ENCODE results near the gene RTTN. TPM values are rescaled to one million over a fixed set of nuclear protein-coding genes. Genes with fewer than 3 reads are reported as not detected.

RTTN gene
- total and polyA plus RNA-seq, 2 of the 13 experiments (the other 11 are each of a cell fraction or from before 2014, with no cell fraction given): 5.4 to 18.7 TPM

DNA sequence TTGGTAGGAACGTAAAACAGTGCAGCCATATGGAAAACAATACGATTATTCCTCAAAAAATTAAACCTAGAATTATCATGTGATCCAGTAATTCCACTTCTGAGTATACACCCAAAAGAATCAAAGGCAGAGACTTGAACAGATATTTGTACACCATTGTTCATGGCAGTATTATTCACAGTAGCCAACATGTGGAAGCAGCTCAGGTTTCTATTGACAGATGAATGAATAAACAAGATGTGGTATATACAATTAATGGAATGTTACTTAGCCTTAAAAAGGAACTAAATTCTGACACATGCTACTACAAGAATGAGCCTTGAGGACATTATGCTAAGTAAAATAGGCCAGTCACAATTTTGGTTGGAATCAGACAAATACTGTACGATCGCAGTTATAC lies 14.2 kb upstream of the RTTN start (continued):
- TF ChIP-seq, protein P1, sequence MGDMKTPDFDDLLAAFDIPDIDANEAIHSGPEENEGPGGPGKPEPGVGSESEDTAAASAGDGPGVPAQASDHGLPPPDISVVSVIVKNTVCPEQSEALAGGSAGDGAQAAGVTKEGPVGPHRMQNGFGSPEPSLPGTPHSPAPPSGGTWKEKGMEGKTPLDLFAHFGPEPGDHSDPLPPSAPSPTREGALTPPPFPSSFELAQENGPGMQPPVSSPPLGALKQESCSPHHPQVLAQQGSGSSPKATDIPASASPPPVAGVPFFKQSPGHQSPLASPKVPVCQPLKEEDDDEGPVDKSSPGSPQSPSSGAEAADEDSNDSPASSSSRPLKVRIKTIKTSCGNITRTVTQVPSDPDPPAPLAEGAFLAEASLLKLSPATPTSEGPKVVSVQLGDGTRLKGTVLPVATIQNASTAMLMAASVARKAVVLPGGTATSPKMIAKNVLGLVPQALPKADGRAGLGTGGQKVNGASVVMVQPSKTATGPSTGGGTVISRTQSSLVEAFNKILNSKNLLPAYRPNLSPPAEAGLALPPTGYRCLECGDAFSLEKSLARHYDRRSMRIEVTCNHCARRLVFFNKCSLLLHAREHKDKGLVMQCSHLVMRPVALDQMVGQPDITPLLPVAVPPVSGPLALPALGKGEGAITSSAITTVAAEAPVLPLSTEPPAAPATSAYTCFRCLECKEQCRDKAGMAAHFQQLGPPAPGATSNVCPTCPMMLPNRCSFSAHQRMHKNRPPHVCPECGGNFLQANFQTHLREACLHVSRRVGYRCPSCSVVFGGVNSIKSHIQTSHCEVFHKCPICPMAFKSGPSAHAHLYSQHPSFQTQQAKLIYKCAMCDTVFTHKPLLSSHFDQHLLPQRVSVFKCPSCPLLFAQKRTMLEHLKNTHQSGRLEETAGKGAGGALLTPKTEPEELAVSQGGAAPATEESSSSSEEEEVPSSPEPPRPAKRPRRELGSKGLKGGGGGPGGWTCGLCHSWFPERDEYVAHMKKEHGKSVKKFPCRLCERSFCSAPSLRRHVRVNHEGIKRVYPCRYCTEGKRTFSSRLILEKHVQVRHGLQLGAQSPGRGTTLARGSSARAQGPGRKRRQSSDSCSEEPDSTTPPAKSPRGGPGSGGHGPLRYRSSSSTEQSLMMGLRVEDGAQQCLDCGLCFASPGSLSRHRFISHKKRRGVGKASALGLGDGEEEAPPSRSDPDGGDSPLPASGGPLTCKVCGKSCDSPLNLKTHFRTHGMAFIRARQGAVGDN (CRISPR knock-in tag; IDR thresholded peaks at IDR 0.05): no peak
- TF ChIP-seq ZIK1 (CRISPR knock-in tag; IDR thresholded peaks at IDR 0.05; ENCODE audit: borderline replicate concordance, low read depth): no peak
- no peak for TF ChIP-seq FOXA1 (IDR thresholded peaks at IDR 0.05)
- TF ChIP-seq FOXA1 (CRISPR knock-in tag; IDR thresholded peaks at IDR 0.05): no peak

DNA sequence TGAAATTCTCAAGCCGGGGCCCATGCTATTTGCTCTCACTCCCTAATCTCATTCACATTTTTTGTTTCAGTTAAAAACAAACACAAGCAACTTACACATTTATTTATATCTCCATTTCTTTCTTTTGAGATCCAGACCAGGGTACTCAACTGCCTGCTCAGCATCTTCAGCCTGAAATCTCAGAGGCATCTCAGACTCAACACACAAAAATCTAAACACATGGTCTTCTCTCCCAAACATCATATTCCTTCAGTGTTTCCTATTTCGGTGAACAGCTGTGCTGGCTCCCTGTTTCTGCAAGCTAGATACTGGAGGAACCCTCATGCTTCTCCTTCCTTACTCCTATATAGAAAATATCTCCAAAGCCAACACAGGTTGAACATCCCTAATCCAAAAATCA lies 11.3 kb upstream of the RTTN start:
- Histone ChIP-seq H3K4me1 (ENCODE audit: insufficient read depth, low read length) (peaks cover 10% of the 10 kb centered on the region), H3K27me3 (ENCODE audit: control insufficient read depth in 1 of 2, insufficient read depth in 2 of 2, low read length in 2 of 2) (peaks cover 0 to 15% of the 10 kb centered on the region in 2 experiments; a peak in 3 of 5 replicates), H2AFZ (ENCODE audit: low read length) (no peak overlapping the region), H3K4me2 (ENCODE audit: low read depth, low read length) (no peak overlapping the region), H3K79me2 (ENCODE audit: insufficient read depth, low read length) (no peaks in the 10 kb centered on the region), H3K36me3 (replicated peaks in 1 of 2; ENCODE audit: control insufficient read depth in 1 of 2, insufficient read depth in 2 of 2, low read length in 2 of 2) (no peaks in the 10 kb centered on the region), H3K9ac (ENCODE audit: insufficient read depth, low read depth, low read length) (no peak overlapping the region), H4K20me1 (ENCODE audit: insufficient read depth, low read length) (no peaks in the 10 kb centered on the region), H3K4me3 (replicated peaks in 1 of 3; ENCODE audit: insufficient read depth in 1 of 3, low read depth in 2 of 3, low read length in 3 of 3) (no peak overlapping the region), H3K27ac (ENCODE audit: extremely low read length, insufficient read depth, low read length) (no peak overlapping the region), H3K9me3 (ENCODE audit: low read length) (no peaks in the 10 kb centered on the region)
- ATAC-seq: no peak
- FAIRE-seq: no peak
- ChIA-PET POLR2A (no interaction called here), CTCF (ENCODE audit: low intra/inter-chr PET ratio, low total read pairs) (no interaction called here)
- in situ Hi-C loops (cut with HindIII; ENCODE audit: extremely low pct_ligation_motif_present, low pct_unique_long_range_greater_than_20kb): no loop called here
- BruUV-seq (replicated peaks): no TSS peak
- no peak for DNase-seq (ENCODE audit: low spot score)
- intact Hi-C loops (cut with micrococcal nuclease; ENCODE audit: unreplicated experiment): no loop called here
- 16% methylated on average over 2 of the region's 2 CpGs for WGBS (ENCODE audit: low lambda C conversion rate)
- TF ChIP-seq, protein P2, sequence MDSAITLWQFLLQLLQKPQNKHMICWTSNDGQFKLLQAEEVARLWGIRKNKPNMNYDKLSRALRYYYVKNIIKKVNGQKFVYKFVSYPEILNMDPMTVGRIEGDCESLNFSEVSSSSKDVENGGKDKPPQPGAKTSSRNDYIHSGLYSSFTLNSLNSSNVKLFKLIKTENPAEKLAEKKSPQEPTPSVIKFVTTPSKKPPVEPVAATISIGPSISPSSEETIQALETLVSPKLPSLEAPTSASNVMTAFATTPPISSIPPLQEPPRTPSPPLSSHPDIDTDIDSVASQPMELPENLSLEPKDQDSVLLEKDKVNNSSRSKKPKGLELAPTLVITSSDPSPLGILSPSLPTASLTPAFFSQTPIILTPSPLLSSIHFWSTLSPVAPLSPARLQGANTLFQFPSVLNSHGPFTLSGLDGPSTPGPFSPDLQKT (CRISPR knock-in tag; IDR thresholded peaks at IDR 0.05; ENCODE audit: borderline replicate concordance): no peak
- TF ChIP-seq ZNF251 (CRISPR knock-in tag; IDR thresholded peaks at IDR 0.05) (no peak), NCOA1 (CRISPR knock-in tag; IDR thresholded peaks at IDR 0.05) (no peak), PHF20 (CRISPR knock-in tag; IDR thresholded peaks at IDR 0.05) (no peak), GLI4 (CRISPR knock-in tag; IDR thresholded peaks at IDR 0.05; ENCODE audit: borderline replicate concordance) (no peak), ZSCAN12 (CRISPR knock-in tag; IDR thresholded peaks at IDR 0.05) (no peak)
- TF ChIP-seq, protein P3, sequence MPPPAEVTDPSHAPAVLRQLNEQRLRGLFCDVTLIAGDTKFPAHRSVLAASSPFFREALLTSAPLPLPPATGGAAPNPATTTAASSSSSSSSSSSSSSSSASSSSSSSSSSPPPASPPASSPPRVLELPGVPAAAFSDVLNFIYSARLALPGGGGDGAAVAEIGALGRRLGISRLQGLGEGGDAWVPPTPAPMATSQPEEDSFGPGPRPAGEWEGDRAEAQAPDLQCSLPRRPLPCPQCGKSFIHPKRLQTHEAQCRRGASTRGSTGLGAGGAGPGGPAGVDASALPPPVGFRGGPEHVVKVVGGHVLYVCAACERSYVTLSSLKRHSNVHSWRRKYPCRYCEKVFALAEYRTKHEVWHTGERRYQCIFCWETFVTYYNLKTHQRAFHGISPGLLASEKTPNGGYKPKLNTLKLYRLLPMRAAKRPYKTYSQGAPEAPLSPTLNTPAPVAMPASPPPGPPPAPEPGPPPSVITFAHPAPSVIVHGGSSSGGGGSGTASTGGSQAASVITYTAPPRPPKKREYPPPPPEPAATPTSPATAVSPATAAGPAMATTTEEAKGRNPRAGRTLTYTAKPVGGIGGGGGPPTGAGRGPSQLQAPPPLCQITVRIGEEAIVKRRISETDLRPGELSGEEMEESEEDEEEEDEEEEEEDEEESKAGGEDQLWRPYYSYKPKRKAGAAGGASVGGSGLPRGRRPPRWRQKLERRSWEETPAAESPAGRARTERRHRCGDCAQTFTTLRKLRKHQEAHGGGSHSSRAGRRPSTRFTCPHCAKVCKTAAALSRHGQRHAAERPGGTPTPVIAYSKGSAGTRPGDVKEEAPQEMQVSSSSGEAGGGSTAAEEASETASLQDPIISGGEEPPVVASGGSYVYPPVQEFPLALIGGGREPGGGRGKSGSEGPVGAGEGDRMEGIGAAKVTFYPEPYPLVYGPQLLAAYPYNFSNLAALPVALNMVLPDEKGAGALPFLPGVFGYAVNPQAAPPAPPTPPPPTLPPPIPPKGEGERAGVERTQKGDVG (CRISPR knock-in tag; IDR thresholded peaks at IDR 0.05; ENCODE audit: borderline replicate concordance): no peak
